ENCODE data around the gene ARHGAP24. TPM values are rescaled to one million over a fixed set of nuclear protein-coding genes. Genes with fewer than 3 reads are reported as not detected.

The ARHGAP24 gene
- total and polyA plus RNA-seq, 2 experiments from 2014 or later, result 0.21 to 0.36 TPM

GRCh38 chr4:85861064-85861765 lies 386.3 kb downstream of the ARHGAP24 start:
- no peak overlapping the region for H3K27ac ChIP-seq (ENCODE audit: low read depth)
- TF ChIP-seq STAT1 (IDR thresholded peaks at IDR 0.05; ENCODE audit: unreplicated experiment) (no peak), ZNF114 (CRISPR knock-in tag; IDR thresholded peaks at IDR 0.05) (no peak), CREB1 (CRISPR knock-in tag; IDR thresholded peaks at IDR 0.05; ENCODE audit: low read depth) (no peak), REST (IDR thresholded peaks at IDR 0.05; ENCODE audit: unreplicated experiment) (no peak), CTCF (conservative IDR thresholded peaks at IDR 0.05; ENCODE audit: low read depth in 2 of 2) (no peak), JUNB (IDR thresholded peaks at IDR 0.05; ENCODE audit: unreplicated experiment) (no peak)
- TF ChIP-seq, protein P1, sequence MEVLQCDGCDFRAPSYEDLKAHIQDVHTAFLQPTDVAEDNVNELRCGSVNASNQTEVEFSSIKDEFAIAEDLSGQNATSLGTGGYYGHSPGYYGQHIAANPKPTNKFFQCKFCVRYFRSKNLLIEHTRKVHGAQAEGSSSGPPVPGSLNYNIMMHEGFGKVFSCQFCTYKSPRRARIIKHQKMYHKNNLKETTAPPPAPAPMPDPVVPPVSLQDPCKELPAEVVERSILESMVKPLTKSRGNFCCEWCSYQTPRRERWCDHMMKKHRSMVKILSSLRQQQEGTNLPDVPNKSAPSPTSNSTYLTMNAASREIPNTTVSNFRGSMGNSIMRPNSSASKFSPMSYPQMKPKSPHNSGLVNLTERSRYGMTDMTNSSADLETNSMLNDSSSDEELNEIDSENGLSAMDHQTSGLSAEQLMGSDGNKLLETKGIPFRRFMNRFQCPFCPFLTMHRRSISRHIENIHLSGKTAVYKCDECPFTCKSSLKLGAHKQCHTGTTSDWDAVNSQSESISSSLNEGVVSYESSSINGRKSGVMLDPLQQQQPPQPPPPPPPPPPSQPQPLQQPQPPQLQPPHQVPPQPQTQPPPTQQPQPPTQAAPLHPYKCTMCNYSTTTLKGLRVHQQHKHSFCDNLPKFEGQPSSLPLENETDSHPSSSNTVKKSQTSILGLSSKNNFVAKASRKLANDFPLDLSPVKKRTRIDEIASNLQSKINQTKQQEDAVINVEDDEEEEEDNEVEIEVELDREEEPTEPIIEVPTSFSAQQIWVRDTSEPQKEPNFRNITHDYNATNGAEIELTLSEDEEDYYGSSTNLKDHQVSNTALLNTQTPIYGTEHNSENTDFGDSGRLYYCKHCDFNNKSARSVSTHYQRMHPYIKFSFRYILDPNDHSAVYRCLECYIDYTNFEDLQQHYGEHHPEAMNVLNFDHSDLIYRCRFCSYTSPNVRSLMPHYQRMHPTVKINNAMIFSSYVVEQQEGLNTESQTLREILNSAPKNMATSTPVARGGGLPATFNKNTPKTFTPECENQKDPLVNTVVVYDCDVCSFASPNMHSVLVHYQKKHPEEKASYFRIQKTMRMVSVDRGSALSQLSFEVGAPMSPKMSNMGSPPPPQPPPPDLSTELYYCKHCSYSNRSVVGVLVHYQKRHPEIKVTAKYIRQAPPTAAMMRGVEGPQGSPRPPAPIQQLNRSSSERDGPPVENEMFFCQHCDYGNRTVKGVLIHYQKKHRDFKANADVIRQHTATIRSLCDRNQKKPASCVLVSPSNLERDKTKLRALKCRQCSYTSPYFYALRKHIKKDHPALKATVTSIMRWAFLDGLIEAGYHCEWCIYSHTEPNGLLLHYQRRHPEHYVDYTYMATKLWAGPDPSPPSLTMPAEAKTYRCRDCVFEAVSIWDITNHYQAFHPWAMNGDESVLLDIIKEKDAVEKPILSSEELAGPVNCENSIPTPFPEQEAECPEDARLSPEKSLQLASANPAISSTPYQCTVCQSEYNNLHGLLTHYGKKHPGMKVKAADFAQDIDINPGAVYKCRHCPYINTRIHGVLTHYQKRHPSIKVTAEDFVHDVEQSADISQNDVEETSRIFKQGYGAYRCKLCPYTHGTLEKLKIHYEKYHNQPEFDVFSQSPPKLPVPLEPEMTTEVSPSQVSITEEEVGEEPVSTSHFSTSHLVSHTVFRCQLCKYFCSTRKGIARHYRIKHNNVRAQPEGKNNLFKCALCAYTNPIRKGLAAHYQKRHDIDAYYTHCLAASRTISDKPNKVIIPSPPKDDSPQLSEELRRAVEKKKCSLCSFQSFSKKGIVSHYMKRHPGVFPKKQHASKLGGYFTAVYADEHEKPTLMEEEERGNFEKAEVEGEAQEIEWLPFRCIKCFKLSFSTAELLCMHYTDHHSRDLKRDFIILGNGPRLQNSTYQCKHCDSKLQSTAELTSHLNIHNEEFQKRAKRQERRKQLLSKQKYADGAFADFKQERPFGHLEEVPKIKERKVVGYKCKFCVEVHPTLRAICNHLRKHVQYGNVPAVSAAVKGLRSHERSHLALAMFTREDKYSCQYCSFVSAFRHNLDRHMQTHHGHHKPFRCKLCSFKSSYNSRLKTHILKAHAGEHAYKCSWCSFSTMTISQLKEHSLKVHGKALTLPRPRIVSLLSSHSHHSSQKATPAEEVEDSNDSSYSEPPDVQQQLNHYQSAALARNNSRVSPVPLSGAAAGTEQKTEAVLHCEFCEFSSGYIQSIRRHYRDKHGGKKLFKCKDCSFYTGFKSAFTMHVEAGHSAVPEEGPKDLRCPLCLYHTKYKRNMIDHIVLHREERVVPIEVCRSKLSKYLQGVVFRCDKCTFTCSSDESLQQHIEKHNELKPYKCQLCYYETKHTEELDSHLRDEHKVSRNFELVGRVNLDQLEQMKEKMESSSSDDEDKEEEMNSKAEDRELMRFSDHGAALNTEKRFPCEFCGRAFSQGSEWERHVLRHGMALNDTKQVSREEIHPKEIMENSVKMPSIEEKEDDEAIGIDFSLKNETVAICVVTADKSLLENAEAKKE (CRISPR knock-in tag; IDR thresholded peaks at IDR 0.05), result no peak
- TF ChIP-seq, protein P2, sequence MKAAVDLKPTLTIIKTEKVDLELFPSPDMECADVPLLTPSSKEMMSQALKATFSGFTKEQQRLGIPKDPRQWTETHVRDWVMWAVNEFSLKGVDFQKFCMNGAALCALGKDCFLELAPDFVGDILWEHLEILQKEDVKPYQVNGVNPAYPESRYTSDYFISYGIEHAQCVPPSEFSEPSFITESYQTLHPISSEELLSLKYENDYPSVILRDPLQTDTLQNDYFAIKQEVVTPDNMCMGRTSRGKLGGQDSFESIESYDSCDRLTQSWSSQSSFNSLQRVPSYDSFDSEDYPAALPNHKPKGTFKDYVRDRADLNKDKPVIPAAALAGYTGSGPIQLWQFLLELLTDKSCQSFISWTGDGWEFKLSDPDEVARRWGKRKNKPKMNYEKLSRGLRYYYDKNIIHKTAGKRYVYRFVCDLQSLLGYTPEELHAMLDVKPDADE (IDR thresholded peaks at IDR 0.05), result no peak

More at GRCh38 chr4:85861064-85861765, 386.3 kb downstream of the ARHGAP24 start:
- no peak for ATAC-seq
- no peaks in the 10 kb centered on the region for H3K27me3 ChIP-seq (ENCODE audit: insufficient read depth)
- Mint-ChIP-seq H3K27me3 (ENCODE audit: insufficient read depth, low read depth, poor library complexity) (peaks cover 2% of the 10 kb centered on the region), H3K9me3 (no peaks in the 10 kb centered on the region), H3K4me1 (peaks cover 7% of the 10 kb centered on the region), H3K27ac (no peak overlapping the region), H3K36me3 (ENCODE audit: low read depth) (no peaks in the 10 kb centered on the region), H3K4me3 (no peak overlapping the region)
- no peak for DNase-seq (ENCODE audit: low spot score)
- H3K9me2 ChIP-seq (ENCODE audit: insufficient read depth), result peaks cover 5% of the 10 kb centered on the region
- H3F3A ChIP-seq (replicated peaks; ENCODE audit: low read depth), result no peaks in the 10 kb centered on the region
- H3K36me3 ChIP-seq (ENCODE audit: insufficient read depth), result no peaks in the 10 kb centered on the region
- H3K4me2 ChIP-seq, result no peak overlapping the region
- H2AFZ ChIP-seq, result no peak overlapping the region
- 0 out of 2 replicates have a peak, but pooled peaks cover 1% of the 10 kb centered on the region for H3K4me1 ChIP-seq (ENCODE audit: insufficient read depth)
- H3K79me2 ChIP-seq (replicated peaks; ENCODE audit: insufficient read depth), result no peaks in the 10 kb centered on the region
- no peaks in the 10 kb centered on the region for H4K20me1 ChIP-seq (replicated peaks; ENCODE audit: insufficient read depth)
- no peak overlapping the region for H3K4me3 ChIP-seq
